Ectodermal cell (in vitro differentiated cells): Measurements from ENCODE around the gene NLRP7. TPM values are rescaled to one million over a fixed set of nuclear protein-coding genes. Genes with fewer than 3 reads are reported as not detected.
"Not testable (repeated sequence)": the region's sequence is repeated elsewhere in the genome, so short reads cannot be mapped to it uniquely, and the experiment has no call there.

Source experiments
- H3K27ac ChIP-seq: 2 replicates; pipeline ENCODE4 v1.7.0; 2013; ENCODE audit warnings: mild to moderate bottlenecking, low read depth, low read length; ENCODE audit not compliant: insufficient read depth, poor library complexity, severe bottlenecking
- H3K27me3 ChIP-seq: 2 replicates; pipeline ENCODE4 v1.7.0; 2013; ENCODE audit warnings: mild to moderate bottlenecking, low read length; ENCODE audit not compliant: insufficient read depth, control insufficient read depth, poor library complexity, severe bottlenecking
- H3K36me3 ChIP-seq: one replicate; pipeline ENCODE4 v1.7.0; 2013; ENCODE audit warnings: low read length; ENCODE audit not compliant: control insufficient read depth, insufficient read depth
- H3K4me1 ChIP-seq: one replicate; pipeline ENCODE4 v1.7.0; 2013; ENCODE audit warnings: low read length; ENCODE audit not compliant: control insufficient read depth, insufficient read depth
- H3K4me3 ChIP-seq: 2 replicates; pipeline ENCODE4 v1.7.0; 2013; ENCODE audit warnings: low read depth, low read length, control low read depth; ENCODE audit not compliant: insufficient read depth
- H3K9me3 ChIP-seq: 2 replicates; pipeline ENCODE4 v1.7.0; 2013; ENCODE audit warnings: mild to moderate bottlenecking, low read length, moderate library complexity; ENCODE audit not compliant: control insufficient read depth
- WGBS, 2 experiments: methylation state at CpG; one replicate each; pipeline ENCODE4 v1.1.7; 2013; ENCODE audit warnings: missing lambda C conversion rate in 2 of 2; 5-methylcytosine and 5-hydroxymethylcytosine counted together
- polyA plus RNA-seq, 4 experiments: library from polyadenylated mRNA; stranded (reverse); fragments of 50-300 nt; gene quantifications; one replicate each; pipeline ENCODE4 v1.2.3, GENCODE V29; 2013

Gene NLRP7
- polyA plus RNA-seq (2013, experiment 1 of 4) = not detected
- polyA plus RNA-seq (2013, experiment 2 of 4) = 0.20 TPM
- not detected for polyA plus RNA-seq (2013, experiment 3 of 4)
- not detected for polyA plus RNA-seq (2013, experiment 4 of 4)

DNA sequence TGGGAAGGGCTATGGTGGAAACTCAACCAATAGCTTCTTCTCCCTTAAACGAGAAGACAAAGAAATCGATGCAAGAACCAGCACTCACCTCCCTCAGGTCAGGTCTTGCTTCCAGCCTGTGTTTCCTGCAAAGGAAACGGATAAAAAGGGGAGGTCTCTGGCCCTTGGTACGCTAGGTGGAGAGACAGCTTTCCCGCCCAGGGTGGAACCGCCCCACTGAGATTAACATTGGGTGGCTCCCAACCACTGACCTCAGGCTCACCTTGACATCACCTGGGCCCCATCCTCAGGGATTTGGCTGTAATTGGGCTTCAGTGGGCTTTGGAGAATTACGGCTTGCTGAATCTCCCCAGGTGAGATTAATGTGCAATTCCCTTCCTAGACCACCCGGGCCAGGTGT, at the start of gene NLRP7:
TSS of gene NLRP7 (minus strand) at position 150 of the 400 bp plus-strand sequence.
- Histone ChIP-seq H3K27me3 (no peaks in the 10 kb centered on the region), H3K4me3 (no peak within 1 kb of the TSS), H3K9me3 (no peaks in the 10 kb centered on the region), H3K4me1 (no peaks in the 10 kb centered on the region), H3K36me3 (no peaks in the 10 kb centered on the region), H3K27ac (no peak within 1 kb of the TSS)
- 89 to 91% methylated on average over 8 of the region's 8 CpGs for WGBS, 2 experiments

DNA sequence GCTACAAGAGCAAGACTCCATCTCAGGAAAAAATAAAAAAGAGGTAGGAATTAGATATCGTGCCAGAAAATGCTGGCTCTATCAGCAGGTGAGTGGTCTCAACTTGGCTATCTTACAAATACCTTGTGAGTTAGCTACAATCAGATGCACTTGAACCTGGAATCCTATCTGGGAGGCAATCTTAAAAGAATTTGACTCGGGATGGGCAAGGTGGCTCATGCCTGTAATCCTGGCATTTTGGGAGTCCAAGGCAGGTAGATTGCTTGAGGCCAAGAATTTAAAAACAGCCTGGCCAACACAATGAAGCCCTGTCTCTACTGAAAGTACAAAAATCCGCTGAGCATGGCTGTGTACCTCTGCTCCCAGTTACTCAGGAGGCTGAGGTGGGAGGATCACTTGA, 48.2 kb upstream of the NLRP7 start:
- peaks cover 59% of the 10 kb centered on the region for H3K36me3 ChIP-seq

DNA sequence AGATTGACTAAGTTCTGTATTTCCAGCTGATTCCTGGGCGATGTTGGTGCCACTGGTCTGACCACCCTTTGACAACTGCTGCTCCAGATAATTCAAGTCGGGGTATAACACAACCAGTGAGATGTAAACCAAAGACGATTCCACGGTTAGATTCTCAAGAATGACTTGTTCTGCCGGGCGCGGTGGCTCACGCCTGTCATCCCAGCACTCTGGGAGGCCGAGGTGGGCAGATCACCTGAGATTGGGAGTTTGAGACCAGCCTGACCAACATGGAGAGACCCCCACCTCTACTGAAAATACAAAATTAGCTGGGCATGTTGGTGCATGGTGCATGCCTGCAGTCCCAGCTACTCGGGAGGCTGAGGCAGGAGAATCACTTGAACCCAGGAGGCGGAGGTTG, 42.2 kb upstream of the NLRP7 start:
- H3K4me3 ChIP-seq, H3K27me3 ChIP-seq, H3K27ac ChIP-seq, H3K9me3 ChIP-seq, H3K4me1 ChIP-seq: not testable (repeated sequence)
- 91 to 93% methylated on average over 11 of the region's 11 CpGs for WGBS, 2 experiments
- H3K36me3 ChIP-seq = peaks cover 68% of the 10 kb centered on the region

More for the DNA sequence above, 48.2 kb upstream of the NLRP7 start:
- Histone ChIP-seq H3K4me3 (no peak overlapping the region), H3K27me3 (no peaks in the 10 kb centered on the region), H3K27ac (no peak overlapping the region), H3K9me3 (no peaks in the 10 kb centered on the region), H3K4me1 (no peaks in the 10 kb centered on the region)
- 76 to 83% methylated on average over 3 of the region's 3 CpGs for WGBS, 2 experiments

DNA sequence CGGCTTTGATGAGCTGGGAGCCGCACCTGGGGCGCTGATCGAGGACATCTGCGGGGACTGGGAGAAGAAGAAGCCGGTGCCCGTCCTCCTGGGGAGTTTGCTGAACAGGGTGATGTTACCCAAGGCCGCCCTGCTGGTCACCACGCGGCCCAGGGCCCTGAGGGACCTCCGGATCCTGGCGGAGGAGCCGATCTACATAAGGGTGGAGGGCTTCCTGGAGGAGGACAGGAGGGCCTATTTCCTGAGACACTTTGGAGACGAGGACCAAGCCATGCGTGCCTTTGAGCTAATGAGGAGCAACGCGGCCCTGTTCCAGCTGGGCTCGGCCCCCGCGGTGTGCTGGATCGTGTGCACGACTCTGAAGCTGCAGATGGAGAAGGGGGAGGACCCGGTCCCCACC, 35.2 kb upstream of the NLRP7 start:
- H3K27me3 ChIP-seq, H3K4me3 ChIP-seq, H3K4me1 ChIP-seq, H3K9me3 ChIP-seq, H3K27ac ChIP-seq: not testable (repeated sequence)
- H3K36me3 ChIP-seq = peaks cover 46% of the 10 kb centered on the region
- WGBS, 2 experiments = 95% methylated on average over 16 to 21 of the region's 23 CpGs

DNA sequence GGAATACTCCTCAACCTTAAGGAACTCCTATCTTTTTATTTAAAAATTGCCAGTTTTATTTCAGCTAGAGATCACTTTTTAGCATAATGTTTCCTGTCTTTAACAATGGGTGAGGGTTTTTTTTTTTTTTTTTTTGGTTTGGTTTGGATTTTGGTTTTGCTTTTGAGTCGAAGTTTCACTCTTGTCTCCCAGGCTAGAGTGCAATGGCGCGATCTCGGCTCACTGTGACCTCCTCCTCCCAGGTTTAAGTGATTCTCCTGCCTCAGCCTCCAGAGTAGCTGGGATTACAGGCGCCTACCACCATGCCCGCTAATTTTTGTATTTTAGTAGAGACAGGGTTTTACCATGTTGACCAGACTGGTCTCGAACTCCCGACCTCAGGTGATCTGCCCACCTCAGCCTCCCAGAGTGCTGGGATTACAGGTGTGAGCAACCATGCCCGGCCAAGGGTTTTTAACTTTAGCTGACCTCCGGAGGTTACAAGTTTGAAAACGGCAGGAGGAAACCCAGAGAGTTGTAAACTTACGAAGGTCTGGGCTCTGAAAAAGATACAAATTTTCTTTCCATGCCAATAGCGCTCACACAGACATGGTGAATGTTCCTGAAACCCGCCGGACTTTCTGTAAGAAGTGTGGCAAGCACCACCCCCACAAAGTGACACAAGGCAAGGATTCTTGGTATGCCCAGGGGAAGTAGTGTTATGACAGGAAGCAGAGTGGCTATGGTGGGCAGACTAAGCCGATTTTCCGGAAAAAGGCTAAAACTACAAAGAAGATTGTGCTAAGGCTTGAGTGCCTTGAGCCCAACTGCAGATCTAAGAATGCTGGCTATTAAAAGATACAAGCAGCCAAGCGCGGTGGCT, 26.1 kb upstream of the NLRP7 start:
- not testable (repeated sequence) for H3K27ac ChIP-seq, H3K27me3 ChIP-seq, H3K4me1 ChIP-seq, H3K4me3 ChIP-seq, H3K9me3 ChIP-seq
- 93 to 97% methylated on average over 19 of the region's 19 CpGs for WGBS, 2 experiments
- peaks cover 25% of the 10 kb centered on the region for H3K36me3 ChIP-seq

DNA sequence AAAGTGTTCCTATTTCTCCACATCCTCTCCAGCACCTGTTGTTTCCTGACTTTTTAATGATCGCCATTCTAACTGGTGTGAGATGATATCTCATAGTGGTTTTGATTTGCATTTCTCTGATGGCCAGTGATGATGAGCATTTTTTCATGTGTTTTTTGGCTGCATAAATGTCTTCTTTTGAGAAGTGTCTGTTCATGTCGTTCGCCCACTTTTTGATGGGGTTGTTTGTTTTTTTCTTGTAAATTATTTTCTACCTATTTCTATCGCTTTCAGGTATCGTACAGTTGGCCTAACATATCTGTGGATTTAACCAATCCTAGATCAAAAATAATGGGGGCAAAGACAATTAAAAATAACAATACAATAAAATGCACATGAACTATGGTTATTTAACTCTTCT, 24.1 kb upstream of the NLRP7 start:
- not testable (repeated sequence) for H3K27me3 ChIP-seq, H3K4me3 ChIP-seq, H3K27ac ChIP-seq, H3K4me1 ChIP-seq, H3K9me3 ChIP-seq
- H3K36me3 ChIP-seq = peaks cover 25% of the 10 kb centered on the region
- WGBS, 2 experiments = 100% methylated on average over 1 of the region's 5 CpGs; no CpG with 5 or more reads in 1 of the 2 experiments

DNA sequence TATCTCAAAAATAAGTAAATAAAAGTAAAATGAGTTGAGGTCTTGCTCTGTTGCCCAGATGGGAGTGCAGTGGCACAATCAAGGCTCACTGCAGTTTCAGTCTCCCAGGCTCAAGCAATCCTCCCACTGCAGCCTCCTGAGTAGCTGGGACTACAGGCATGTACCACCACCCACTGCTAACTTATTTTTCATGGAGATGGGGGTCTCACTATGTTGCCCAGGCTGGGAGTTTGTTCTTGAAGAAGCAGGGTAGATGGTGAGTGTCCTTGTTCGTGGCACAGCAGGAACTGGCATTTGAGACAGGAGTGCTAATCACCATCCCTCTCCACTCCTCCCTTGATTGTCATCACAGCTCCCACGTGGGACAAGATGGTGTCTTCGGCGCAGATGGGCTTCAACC, 22.3 kb upstream of the NLRP7 start:
- peaks cover 23% of the 10 kb centered on the region for H3K36me3 ChIP-seq
- no peaks in the 10 kb centered on the region for H3K4me1 ChIP-seq
- no peaks in the 10 kb centered on the region for H3K27me3 ChIP-seq
- H3K9me3 ChIP-seq = no peaks in the 10 kb centered on the region
- WGBS, 2 experiments = 62 to 68% methylated on average over 4 of the region's 4 CpGs
- H3K27ac ChIP-seq = no peak overlapping the region
- no peak overlapping the region for H3K4me3 ChIP-seq

DNA sequence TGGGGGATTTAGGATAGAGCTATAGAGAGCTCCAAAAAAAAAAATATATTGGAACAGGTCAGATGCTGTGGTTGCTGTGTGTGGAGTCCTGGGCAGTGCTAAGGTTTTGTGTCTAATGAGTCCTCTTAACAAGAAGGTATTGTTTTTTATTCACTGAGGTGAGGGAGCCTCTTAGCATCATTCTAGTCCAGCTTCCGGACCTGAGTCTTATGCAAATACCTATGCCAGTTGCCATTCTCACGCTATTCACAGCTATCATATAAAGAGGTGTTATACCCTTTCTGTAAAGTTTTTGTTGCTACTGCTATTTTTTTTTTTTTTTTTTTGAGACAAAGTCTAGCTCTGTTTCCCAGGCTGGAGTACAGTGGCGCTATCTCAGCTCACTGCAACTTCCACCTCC, 20.3 kb upstream of the NLRP7 start:
- H3K27ac ChIP-seq = no peak overlapping the region
- WGBS, 2 experiments = 88 to 93% methylated on average over 3 of the region's 3 CpGs
- peaks cover 18% of the 10 kb centered on the region for H3K36me3 ChIP-seq
- H3K4me1 ChIP-seq = no peaks in the 10 kb centered on the region
- no peaks in the 10 kb centered on the region for H3K27me3 ChIP-seq
- H3K9me3 ChIP-seq = no peaks in the 10 kb centered on the region
- no peak overlapping the region for H3K4me3 ChIP-seq

DNA sequence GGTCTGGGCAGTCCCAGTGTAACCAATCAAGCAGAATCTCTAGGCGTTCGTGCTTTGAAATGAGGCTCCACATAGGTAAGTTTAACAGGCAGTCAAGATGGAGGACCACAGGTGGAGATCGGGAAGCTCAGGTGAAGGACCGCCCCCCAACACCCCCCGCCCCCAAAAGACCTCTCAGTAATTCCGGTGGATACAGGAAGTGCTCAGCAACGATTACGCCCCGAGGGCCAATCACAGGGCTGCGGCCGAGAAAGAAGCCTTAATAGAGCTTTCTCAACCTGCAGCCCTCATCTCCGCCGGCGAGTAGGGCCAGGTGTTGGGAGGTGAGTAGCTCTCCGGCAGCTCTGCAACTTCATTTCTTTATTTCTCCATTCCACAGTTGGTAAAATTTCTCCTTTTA, 17.7 kb upstream of the NLRP7 start:
- not testable (repeated sequence) for H3K4me3 ChIP-seq, H3K36me3 ChIP-seq, H3K4me1 ChIP-seq, H3K9me3 ChIP-seq, H3K27me3 ChIP-seq, H3K27ac ChIP-seq
- no CpG with 5 or more reads among the region's 15 CpGs for WGBS, 2 experiments

DNA sequence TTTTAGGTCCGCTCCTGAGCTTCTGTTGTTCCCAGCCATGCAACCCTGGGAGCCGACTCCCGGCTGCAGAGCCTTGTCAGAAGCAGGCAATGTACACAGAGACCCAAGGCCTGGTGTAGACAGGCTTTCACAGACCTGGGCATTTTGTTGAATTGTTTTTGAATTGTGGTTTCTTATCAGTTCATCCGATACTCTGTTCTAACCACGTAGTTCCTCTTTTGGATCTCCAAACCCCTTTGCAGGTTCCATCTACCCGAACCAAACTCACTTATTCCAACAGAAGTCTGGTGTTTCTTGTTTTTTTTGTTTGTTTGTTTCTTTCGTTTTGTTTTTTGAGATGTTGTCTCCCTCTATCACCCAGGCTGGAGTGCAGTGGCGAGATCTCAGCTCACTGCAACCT, 12.5 kb upstream of the NLRP7 start:
- no peak overlapping the region for H3K4me3 ChIP-seq
- H3K36me3 ChIP-seq = no peaks in the 10 kb centered on the region
- no peak overlapping the region for H3K27ac ChIP-seq
- H3K9me3 ChIP-seq = no peaks in the 10 kb centered on the region
- 88 to 93% methylated on average over 8 of the region's 8 CpGs for WGBS, 2 experiments
- no peaks in the 10 kb centered on the region for H3K27me3 ChIP-seq
- H3K4me1 ChIP-seq = no peaks in the 10 kb centered on the region
